GM21786 (cell line): Measurements from ENCODE around the gene INPP5E.
"Not testable (repeated sequence)": the region's sequence is repeated elsewhere in the genome, so short reads cannot be mapped to it uniquely, and the experiment has no call there.

ENCODE experiments used
- ATAC-seq: cut with Tn5 transposase; IDR thresholded peaks from one replicate; pipeline ENCODE4 v1.9.1; 2021; ENCODE audit not compliant: unreplicated experiment

The INPP5E gene

GRCh38 chr9:136430588-136431234, 8.9 kb downstream of the INPP5E start:
- no peak for ATAC-seq

- ATAC-seq, result no peak
These were observed 9.8 kb downstream of the INPP5E start for GRCh38 chr9:136429683-136430491.

- no peak for ATAC-seq
These were observed 10.5 kb downstream of the INPP5E start for GRCh38 chr9:136429075-136429628.

GRCh38 chr9:136426787-136427186, 12.9 kb downstream of the INPP5E start:
- ATAC-seq, result no peak

- not testable (repeated sequence) for ATAC-seq
These were observed 14.3 kb downstream of the INPP5E start for GRCh38 chr9:136425367-136425766.

- no peak for ATAC-seq
These were observed 14.8 kb downstream of the INPP5E start for GRCh38 chr9:136424750-136425362.

GRCh38 chr9:136423432-136424146, 16.1 kb downstream of the INPP5E start:
- ATAC-seq, result no peak

- ATAC-seq, result no peak
These were observed 16.8 kb downstream of the INPP5E start for GRCh38 chr9:136422876-136423275.

GRCh38 chr9:136421791-136422190, 17.9 kb downstream of the INPP5E start:
- no peak for ATAC-seq

GRCh38 chr9:136419092-136419420, 20.6 kb downstream of the INPP5E start:
- ATAC-seq, result no peak

- no peak for ATAC-seq
These were observed 21.2 kb downstream of the INPP5E start for GRCh38 chr9:136418182-136419091.

GRCh38 chr9:136416914-136417313, 22.7 kb downstream of the INPP5E start:
- no peak for ATAC-seq

GRCh38 chr9:136416427-136416826, 23.2 kb downstream of the INPP5E start:
- no peak for ATAC-seq

GRCh38 chr9:136412962-136413361, 26.7 kb downstream of the INPP5E start:
- ATAC-seq, result no peak

GRCh38 chr9:136411378-136411777, 28.3 kb downstream of the INPP5E start:
- no peak for ATAC-seq

GRCh38 chr9:136410500-136411287, 29.0 kb downstream of the INPP5E start, which contains the start of the genes ENTR1 and PMPCA:
Gene ENTR1 (minus strand): TSS chr9:136410614. CDS start chr9:136410397, 217 bp downstream.
Gene PMPCA (plus strand): TSS chr9:136410658. CDS start chr9:136410669, 11 bp downstream.
- peak; percentile 84 for ATAC-seq

GRCh38 chr9:136409557-136410455, 29.8 kb downstream of the INPP5E start:
- peak; percentile 8 for ATAC-seq

- no peak for ATAC-seq
These were observed 31.7 kb downstream of the INPP5E start for GRCh38 chr9:136407911-136408310.
